Measurements from ENCODE around the gene JAK1.
"Not testable (repeated sequence)": the region's sequence is repeated elsewhere in the genome, so short reads cannot be mapped to it uniquely, and the experiment has no call there.

JAK1 gene

GRCh38 chr1:64966158-64966971, at the start of gene JAK1:
JAK1 (minus strand) TSS chr1:64966549; CDS start chr1:64886264, 80,285 bp downstream.
- peak; percentile 73 to 85 for DNase-seq (ENCODE audit: low read depth in 2 of 2)

GRCh38 chr1:65014321-65014720, 48.0 kb upstream of the JAK1 start:
- no peak for DNase-seq (ENCODE audit: low read depth in 2 of 2)

GRCh38 chr1:65011983-65012382, 45.6 kb upstream of the JAK1 start:
- no peak for DNase-seq (ENCODE audit: low read depth in 2 of 2)

GRCh38 chr1:65009724-65010420, 43.5 kb upstream of the JAK1 start:
- DNase-seq (ENCODE audit: low read depth in 2 of 2) = no peak

- DNase-seq (ENCODE audit: low read depth in 2 of 2) = no peak
Measured at GRCh38 chr1:65009176-65009575, 42.8 kb upstream of the JAK1 start.

GRCh38 chr1:65006806-65007205, 40.5 kb upstream of the JAK1 start:
- no peak for DNase-seq (ENCODE audit: low read depth in 2 of 2)

GRCh38 chr1:65003316-65003664, 36.9 kb upstream of the JAK1 start:
- no peak for DNase-seq (ENCODE audit: low read depth in 2 of 2)

GRCh38 chr1:65002508-65003315, 36.4 kb upstream of the JAK1 start:
- peak; percentile 14 to 41 for DNase-seq (ENCODE audit: low read depth in 2 of 2)

- no peak for DNase-seq (ENCODE audit: low read depth in 2 of 2)
Measured at GRCh38 chr1:65002156-65002507, 35.8 kb upstream of the JAK1 start.

GRCh38 chr1:65001231-65001792, 35.0 kb upstream of the JAK1 start:
- DNase-seq (ENCODE audit: low read depth in 2 of 2) = peak; percentile 24 to 55

GRCh38 chr1:64998425-64998948, 32.1 kb upstream of the JAK1 start:
- not testable (repeated sequence) for DNase-seq (ENCODE audit: low read depth in 2 of 2)

- DNase-seq (ENCODE audit: low read depth in 2 of 2) = no peak
Measured at GRCh38 chr1:64996541-64997257, 30.4 kb upstream of the JAK1 start.

GRCh38 chr1:64995316-64995715, 29.0 kb upstream of the JAK1 start:
- no peak for DNase-seq (ENCODE audit: low read depth in 2 of 2)

- DNase-seq (ENCODE audit: low read depth in 2 of 2) = no peak
Measured at GRCh38 chr1:64986903-64987871, 20.8 kb upstream of the JAK1 start.

- DNase-seq (ENCODE audit: low read depth in 2 of 2) = no peak
Measured at GRCh38 chr1:64984737-64985136, 18.4 kb upstream of the JAK1 start.

GRCh38 chr1:64984106-64984505, 17.8 kb upstream of the JAK1 start:
- DNase-seq (ENCODE audit: low read depth in 2 of 2) = no peak

- DNase-seq (ENCODE audit: low read depth in 2 of 2) = no peak
Measured at GRCh38 chr1:64983110-64983509, 16.8 kb upstream of the JAK1 start.

- no peak for DNase-seq (ENCODE audit: low read depth in 2 of 2)
Measured at GRCh38 chr1:64981601-64982533, 15.5 kb upstream of the JAK1 start.

Measured in stimulated activated CD4-positive, alpha-beta T cell treated with anti-CD3 and anti-CD28 coated beads, Interleukin-1b, Interleukin-23, amount 100 ng/mL, for 1 hour (primary cell).